Hepatocyte (in vitro differentiated cells): ENCODE measurements around the gene CAMK1G. TPM values are rescaled to one million over a fixed set of nuclear protein-coding genes. Genes with fewer than 3 reads are reported as not detected.

Experiments used
- DNase-seq: peaks from one replicate; pipeline ENCODE4 v3.0.0-alpha.2; 2016; ENCODE audit warnings: low spot score
- H2AFZ ChIP-seq: fragments of 200-600 bp; sonication (generic); 2 replicates; pipeline ENCODE4 v1.6.0; 2016; ENCODE audit warnings: antibody characterized with exemption, mild to moderate bottlenecking
- H3K27ac ChIP-seq: fragments of 200-600 bp; sonication (generic); 2 replicates; pipeline ENCODE4 v1.5.1; 2016; ENCODE audit warnings: mild to moderate bottlenecking
- H3K27me3 ChIP-seq: fragments of 200-600 bp; sonication (generic); 2 replicates; pipeline ENCODE4 v1.6.1; 2016
- H3K36me3 ChIP-seq: fragments of 200-600 bp; sonication (generic); replicated peaks from 2 replicates; pipeline ENCODE4 v1.5.1; 2016; ENCODE audit warnings: low read depth; ENCODE audit not compliant: insufficient read depth
- H3K4me1 ChIP-seq: fragments of 200-600 bp; sonication (generic); 2 replicates; pipeline ENCODE4 v1.5.1; 2016; ENCODE audit warnings: mild to moderate bottlenecking, moderate library complexity; ENCODE audit not compliant: insufficient read depth
- H3K4me2 ChIP-seq: fragments of 200-600 bp; sonication (generic); 2 replicates; pipeline ENCODE4 v1.6.0; 2016
- H3K4me3 ChIP-seq: fragments of 200-600 bp; sonication (generic); 2 replicates; pipeline ENCODE4 v1.5.1; 2016; ENCODE audit warnings: mild to moderate bottlenecking
- H3K79me2 ChIP-seq: fragments of 200-600 bp; sonication (generic); 2 replicates; pipeline ENCODE4 v1.6.0; 2017; ENCODE audit warnings: mild to moderate bottlenecking
- H3K9me2 ChIP-seq: fragments of 200-600 bp; sonication (generic); replicated peaks from 2 replicates; pipeline ENCODE4 v1.6.0; 2017; ENCODE audit warnings: mild to moderate bottlenecking; ENCODE audit not compliant: insufficient read depth
- H3K9me3 ChIP-seq: fragments of 200-600 bp; sonication (generic); 2 replicates; pipeline ENCODE4 v1.5.1; 2016; ENCODE audit warnings: low read depth, mild to moderate bottlenecking
- H4K20me1 ChIP-seq: fragments of 200-600 bp; sonication (generic); 2 replicates; pipeline ENCODE4 v1.6.0; 2016; ENCODE audit warnings: mild to moderate bottlenecking; ENCODE audit not compliant: insufficient read depth, poor library complexity, severe bottlenecking
- CTCF ChIP-seq: fragments of 200-600 bp; sonication (generic); IDR thresholded peaks from 2 replicates; pipeline ENCODE4 v1.5.1; 2016; ENCODE audit warnings: antibody characterized with exemption, mild to moderate bottlenecking; ENCODE audit not compliant: poor library complexity
- EZH2 ChIP-seq: fragments of 200-600 bp; sonication (generic); IDR thresholded peaks from 2 replicates; pipeline ENCODE4 v1.6.1; 2016; ENCODE audit warnings: antibody characterized with exemption, mild to moderate bottlenecking, borderline replicate concordance
- EZH2phosphoT487 ChIP-seq: fragments of 200-600 bp; sonication (generic); IDR thresholded peaks from one replicate; pipeline ENCODE4 v1.6.1; 2018; ENCODE audit warnings: antibody characterized with exemption, mild to moderate bottlenecking, low read depth, moderate library complexity; ENCODE audit not compliant: unreplicated experiment, severe bottlenecking
- WGBS: methylation state at CpG from one replicate; pipeline ENCODE4 v1.1.6; 2016; ENCODE audit warnings: low lambda C conversion rate; ENCODE audit errors: missing lambda C conversion rate; 5-methylcytosine and 5-hydroxymethylcytosine counted together
- polyA plus RNA-seq: library from polyadenylated mRNA; unstranded; fragments of >200 nt; fragmentation: Nextera tagmentation; extraction: Ambion mirVana; gene quantifications from 2 replicates; pipeline ENCODE4 v1.2.1, GENCODE V29; 2016
- total RNA-seq: library from RNA; depleted of rRNA; stranded (reverse); fragments of >200 nt; gene quantifications from 2 replicates; pipeline ENCODE4 v1.2.3, GENCODE V29; 2014

Gene CAMK1G
- total and polyA plus RNA-seq, 2 experiments from 2014 or later: 1.1 to 1.2 TPM

GRCh38 chr1:209614151-209614420 lies 30.6 kb downstream of the CAMK1G start:
- Histone ChIP-seq H3K4me2 (no peak overlapping the region), H3K4me1 (no peaks in the 10 kb centered on the region), H4K20me1 (no peaks in the 10 kb centered on the region), H3K36me3 (no peaks in the 10 kb centered on the region), H3K9me3 (no peaks in the 10 kb centered on the region), H3K27ac (no peak overlapping the region), H3K4me3 (no peak overlapping the region), H3K9me2 (no peaks in the 10 kb centered on the region), H3K79me2 (no peaks in the 10 kb centered on the region), H3K27me3 (no peaks in the 10 kb centered on the region), H2AFZ (no peak overlapping the region)
- no peak for DNase-seq
- TF ChIP-seq CTCF (no peak), EZH2phosphoT487 (no peak), EZH2 (no peak)
- WGBS: 95% methylated on average over 5 of the region's 5 CpGs

GRCh38 chr1:209614906-209615305 lies 31.4 kb downstream of the CAMK1G start:
- H3K9me2 ChIP-seq: no peaks in the 10 kb centered on the region
- no peaks in the 10 kb centered on the region for H3K4me1 ChIP-seq
- TF ChIP-seq CTCF (no peak), EZH2phosphoT487 (no peak), EZH2 (no peak)
- DNase-seq: no peak
- no peak overlapping the region for H3K27ac ChIP-seq
- 98% methylated on average over 5 of the region's 5 CpGs for WGBS
- H4K20me1 ChIP-seq: no peaks in the 10 kb centered on the region
- no peaks in the 10 kb centered on the region for H3K79me2 ChIP-seq
- no peaks in the 10 kb centered on the region for H3K36me3 ChIP-seq
- no peaks in the 10 kb centered on the region for H3K27me3 ChIP-seq
- no peak overlapping the region for H2AFZ ChIP-seq
- H3K9me3 ChIP-seq: no peaks in the 10 kb centered on the region
- no peak overlapping the region for H3K4me3 ChIP-seq
- no peak overlapping the region for H3K4me2 ChIP-seq

GRCh38 chr1:209616366-209617046 lies 33.0 kb downstream of the CAMK1G start:
- Histone ChIP-seq H4K20me1 (no peaks in the 10 kb centered on the region), H3K4me3 (no peak overlapping the region), H3K4me2 (no peak overlapping the region), H3K27ac (no peak overlapping the region), H2AFZ (no peak overlapping the region), H3K9me3 (no peaks in the 10 kb centered on the region), H3K4me1 (peaks cover 3% of the 10 kb centered on the region), H3K27me3 (no peaks in the 10 kb centered on the region), H3K79me2 (no peaks in the 10 kb centered on the region), H3K9me2 (no peaks in the 10 kb centered on the region), H3K36me3 (no peaks in the 10 kb centered on the region)
- no peak for DNase-seq
- WGBS: 96% methylated on average over 5 of the region's 5 CpGs
- TF ChIP-seq EZH2phosphoT487 (no peak), EZH2 (no peak), CTCF (no peak)
